Activated naive CD4-positive, alpha-beta T cell (primary cell): Measurements from ENCODE around the gene NBEAL2.
A peak's percentile ranks its signal among the peaks of the same experiment; 100 is the strongest.
"Not testable (repeated sequence)": the region's sequence is repeated elsewhere in the genome, so short reads cannot be mapped to it uniquely, and the experiment has no call there.

Experiments
- DNase-seq, 4 experiments: peaks; one replicate each; lab custom pipeline; 2025; lab: John Stamatoyannopoulos, UW

The NBEAL2 gene

GRCh38 chr3:46960835-46961234 lies 18.6 kb upstream of the NBEAL2 start:
- DNase-seq: no peak

DNA sequence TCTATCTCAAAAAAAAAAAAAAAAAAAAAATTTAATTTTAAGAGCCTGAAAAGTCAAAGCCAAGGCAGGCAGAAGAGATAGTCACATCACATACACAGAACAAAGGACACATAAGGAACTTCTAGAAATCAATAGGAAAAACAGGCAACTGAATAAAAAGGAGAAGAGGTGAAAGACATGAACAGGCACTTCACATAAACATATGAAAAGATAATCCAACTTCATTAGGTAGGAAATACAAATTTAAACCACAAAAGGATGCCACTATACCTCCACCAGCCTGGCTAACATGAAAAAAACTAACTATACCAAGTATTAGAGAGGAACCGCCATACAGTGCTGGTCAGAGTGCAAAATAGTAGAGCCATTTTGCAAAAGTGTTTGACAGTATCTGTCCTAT lies 17.0 kb upstream of the NBEAL2 start:
- DNase-seq: no peak

DNA sequence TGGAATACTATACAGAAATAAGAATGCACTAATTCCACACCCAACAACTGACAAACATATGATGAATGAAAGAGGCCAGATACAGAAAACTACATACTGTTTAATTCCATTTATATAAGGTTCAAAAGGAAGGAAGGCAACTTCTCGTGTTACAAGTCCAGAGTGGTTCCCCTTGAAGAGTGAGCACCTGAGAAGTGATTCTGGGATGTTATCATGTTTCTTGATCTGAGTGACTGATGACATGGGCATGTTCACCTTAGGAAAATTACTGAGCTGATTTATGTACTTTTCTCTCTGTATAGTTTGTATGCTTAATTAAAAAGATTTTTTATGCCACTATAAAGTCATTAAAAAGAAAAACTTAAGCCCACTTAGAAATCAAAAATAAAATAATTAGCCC lies 16.5 kb upstream of the NBEAL2 start:
- no peak for DNase-seq

GRCh38 chr3:46964038-46964590 lies 15.4 kb upstream of the NBEAL2 start:
- not testable (repeated sequence) for DNase-seq

DNA sequence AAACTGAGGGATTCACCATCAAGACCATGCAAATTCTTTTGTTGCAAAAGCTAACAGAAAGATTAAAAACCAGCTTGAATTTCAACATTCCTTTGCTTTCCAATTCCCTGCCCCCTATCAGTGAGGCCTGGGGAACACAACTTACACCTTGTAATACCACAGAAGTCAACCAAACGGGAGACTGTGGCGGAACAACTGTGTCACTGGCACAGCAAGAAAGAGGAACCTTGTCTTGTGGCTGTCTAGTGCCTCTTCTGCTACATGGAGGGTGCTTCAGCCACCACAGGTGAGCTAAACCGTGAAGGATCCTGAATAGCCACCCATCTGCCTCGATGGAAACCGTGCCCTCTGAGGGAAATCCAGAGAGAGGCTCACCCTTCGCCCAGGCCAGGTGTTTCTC lies 14.3 kb upstream of the NBEAL2 start:
- no peak for DNase-seq

DNA sequence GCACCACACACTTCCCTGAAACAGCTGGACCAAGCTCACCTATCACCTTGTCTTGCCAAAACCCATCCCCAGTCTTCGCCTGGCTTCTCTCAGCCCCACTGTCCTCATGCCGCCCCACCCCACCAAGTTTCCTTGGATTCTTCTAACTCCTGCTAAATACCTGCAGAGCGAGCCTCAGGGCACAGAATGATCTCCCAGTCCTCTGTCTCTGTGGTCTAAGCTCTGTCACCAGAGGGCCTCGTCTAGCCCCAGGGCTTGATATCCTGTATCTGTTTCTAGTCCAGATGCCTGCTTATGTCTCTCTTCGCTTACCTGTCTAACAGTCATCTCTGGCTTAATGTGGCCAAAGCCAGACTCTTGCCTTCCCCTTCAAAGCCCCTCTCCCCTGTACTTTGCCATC lies 12.7 kb upstream of the NBEAL2 start:
- no peak for DNase-seq

GRCh38 chr3:46968783-46969428 lies 10.6 kb upstream of the NBEAL2 start:
- DNase-seq: no peak

GRCh38 chr3:46970391-46971091 lies 8.9 kb upstream of the NBEAL2 start:
- DNase-seq: no peak

- DNase-seq: no peak
Measured at GRCh38 chr3:46971151-46971550, 8.3 kb upstream of the NBEAL2 start.

GRCh38 chr3:46971742-46972141 lies 7.7 kb upstream of the NBEAL2 start:
- no peak for DNase-seq

GRCh38 chr3:46972396-46972795 lies 7.1 kb upstream of the NBEAL2 start:
- DNase-seq: no peak

DNA sequence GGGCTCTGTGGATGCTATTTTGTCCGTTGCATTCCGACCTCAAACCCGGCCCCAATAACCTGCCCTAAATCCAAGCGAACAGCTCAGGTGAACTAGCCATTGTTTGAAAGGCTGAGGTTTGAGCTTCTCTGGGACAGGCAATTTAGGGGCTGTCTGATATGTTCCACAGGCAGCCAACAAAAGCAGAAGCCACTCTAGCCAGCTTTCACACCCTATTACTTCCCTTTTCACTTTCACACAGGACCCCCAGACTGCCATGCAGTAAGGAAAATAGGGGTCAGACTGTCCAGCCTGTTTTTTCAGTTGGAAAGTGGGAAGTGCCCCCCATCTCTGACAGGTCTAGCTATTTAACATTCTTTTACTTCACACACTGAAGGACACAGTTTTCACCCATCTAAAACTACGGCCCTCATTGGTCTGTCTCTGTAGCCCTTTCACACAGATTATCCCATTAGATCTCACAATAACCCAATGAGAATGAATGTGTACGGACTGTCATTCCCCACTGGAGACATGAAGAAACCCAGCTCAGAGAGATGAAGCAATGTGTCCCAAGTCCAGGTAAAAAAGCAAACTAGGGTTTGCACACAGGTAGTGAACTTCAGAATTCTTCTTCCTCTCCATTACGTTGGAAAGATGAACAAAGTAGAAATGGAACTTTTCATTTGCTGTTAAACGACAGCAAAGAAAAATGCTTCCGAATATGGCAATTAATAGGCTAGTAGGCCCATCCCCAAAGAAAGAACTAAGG lies 4.9 kb upstream of the NBEAL2 start:
- no peak for DNase-seq

- peak; percentile 80 to 88 (median 84) for DNase-seq
Measured at GRCh38 chr3:46976326-46977190, 2.9 kb upstream of the NBEAL2 start, which contains the start of gene CCDC12. Gene CCDC12 (minus strand): TSS chr3:46976745. CDS start chr3:46976732, 13 bp downstream.

- no peak for DNase-seq
Measured at GRCh38 chr3:46977811-46978195, 1.7 kb upstream of the NBEAL2 start.

GRCh38 chr3:46978381-46978780 lies 1.1 kb upstream of the NBEAL2 start:
- no peak for DNase-seq

GRCh38 chr3:46979958-46980497 lies 562 bp downstream of the NBEAL2 start:
- peak in 1 of 4 experiments; percentile 38 for DNase-seq

GRCh38 chr3:46981932-46982471 lies 2.5 kb downstream of the NBEAL2 start:
- no peak for DNase-seq

DNA sequence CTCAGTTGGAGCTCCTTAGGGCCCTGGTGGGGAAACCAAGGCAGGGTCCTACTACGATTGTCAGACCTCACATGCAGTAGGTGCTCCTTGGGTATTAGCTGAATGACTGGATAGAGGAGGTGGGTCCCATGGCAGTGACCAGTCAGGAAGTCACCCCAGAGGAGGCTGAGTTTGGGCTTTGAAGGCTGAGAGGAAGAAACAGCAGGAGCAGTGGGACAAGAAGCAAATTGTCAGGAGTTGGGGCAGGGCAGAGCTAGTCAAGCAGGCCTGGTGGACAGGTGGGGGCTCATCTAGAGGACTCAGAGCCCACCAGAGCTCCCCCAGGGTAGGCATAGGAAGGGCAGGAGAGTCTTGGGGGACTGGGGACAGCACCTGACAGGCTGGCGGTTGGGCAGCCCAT lies 3.1 kb downstream of the NBEAL2 start:
- DNase-seq: no peak

- no peak for DNase-seq
Measured at GRCh38 chr3:46984591-46985459, 5.4 kb downstream of the NBEAL2 start.

GRCh38 chr3:46985588-46985987 lies 6.1 kb downstream of the NBEAL2 start:
- no peak for DNase-seq
